ENCODE results near the gene CCDC102B.

- TF ChIP-seq, protein P1, sequence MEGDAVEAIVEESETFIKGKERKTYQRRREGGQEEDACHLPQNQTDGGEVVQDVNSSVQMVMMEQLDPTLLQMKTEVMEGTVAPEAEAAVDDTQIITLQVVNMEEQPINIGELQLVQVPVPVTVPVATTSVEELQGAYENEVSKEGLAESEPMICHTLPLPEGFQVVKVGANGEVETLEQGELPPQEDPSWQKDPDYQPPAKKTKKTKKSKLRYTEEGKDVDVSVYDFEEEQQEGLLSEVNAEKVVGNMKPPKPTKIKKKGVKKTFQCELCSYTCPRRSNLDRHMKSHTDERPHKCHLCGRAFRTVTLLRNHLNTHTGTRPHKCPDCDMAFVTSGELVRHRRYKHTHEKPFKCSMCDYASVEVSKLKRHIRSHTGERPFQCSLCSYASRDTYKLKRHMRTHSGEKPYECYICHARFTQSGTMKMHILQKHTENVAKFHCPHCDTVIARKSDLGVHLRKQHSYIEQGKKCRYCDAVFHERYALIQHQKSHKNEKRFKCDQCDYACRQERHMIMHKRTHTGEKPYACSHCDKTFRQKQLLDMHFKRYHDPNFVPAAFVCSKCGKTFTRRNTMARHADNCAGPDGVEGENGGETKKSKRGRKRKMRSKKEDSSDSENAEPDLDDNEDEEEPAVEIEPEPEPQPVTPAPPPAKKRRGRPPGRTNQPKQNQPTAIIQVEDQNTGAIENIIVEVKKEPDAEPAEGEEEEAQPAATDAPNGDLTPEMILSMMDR (IDR thresholded peaks at IDR 0.05), result no peak
- TF ChIP-seq POLR2A (IDR thresholded peaks at IDR 0.05), result no peak
Measured at GRCh38 chr18:69064063-69064462, 266.2 kb downstream of the CCDC102B start.

All from right lobe of liver (tissue), 4 donors.